ENCODE measurements around the gene ARHGEF28.

Gene ARHGEF28

GRCh38 chr5:73825736-73826135, 199.7 kb downstream of the ARHGEF28 start:
- TF ChIP-seq CTCF (IDR thresholded peaks at IDR 0.05; ENCODE audit: insufficient read depth, low read length, poor library complexity, severe bottlenecking) = no peak
- H3K36me3 ChIP-seq (ENCODE audit: control insufficient read depth, insufficient read depth, low read length) = no peaks in the 10 kb centered on the region
- no peaks in the 10 kb centered on the region; the same call in 1 of the 2 replicates for H3K27me3 ChIP-seq (replicated peaks; ENCODE audit: control insufficient read depth, insufficient read depth, low read length)
- no peak overlapping the region for H3K4me3 ChIP-seq (replicated peaks; ENCODE audit: low read depth, low read length)
- DNase-seq (ENCODE audit: extremely low read depth, insufficient read length) = no peak

DNA sequence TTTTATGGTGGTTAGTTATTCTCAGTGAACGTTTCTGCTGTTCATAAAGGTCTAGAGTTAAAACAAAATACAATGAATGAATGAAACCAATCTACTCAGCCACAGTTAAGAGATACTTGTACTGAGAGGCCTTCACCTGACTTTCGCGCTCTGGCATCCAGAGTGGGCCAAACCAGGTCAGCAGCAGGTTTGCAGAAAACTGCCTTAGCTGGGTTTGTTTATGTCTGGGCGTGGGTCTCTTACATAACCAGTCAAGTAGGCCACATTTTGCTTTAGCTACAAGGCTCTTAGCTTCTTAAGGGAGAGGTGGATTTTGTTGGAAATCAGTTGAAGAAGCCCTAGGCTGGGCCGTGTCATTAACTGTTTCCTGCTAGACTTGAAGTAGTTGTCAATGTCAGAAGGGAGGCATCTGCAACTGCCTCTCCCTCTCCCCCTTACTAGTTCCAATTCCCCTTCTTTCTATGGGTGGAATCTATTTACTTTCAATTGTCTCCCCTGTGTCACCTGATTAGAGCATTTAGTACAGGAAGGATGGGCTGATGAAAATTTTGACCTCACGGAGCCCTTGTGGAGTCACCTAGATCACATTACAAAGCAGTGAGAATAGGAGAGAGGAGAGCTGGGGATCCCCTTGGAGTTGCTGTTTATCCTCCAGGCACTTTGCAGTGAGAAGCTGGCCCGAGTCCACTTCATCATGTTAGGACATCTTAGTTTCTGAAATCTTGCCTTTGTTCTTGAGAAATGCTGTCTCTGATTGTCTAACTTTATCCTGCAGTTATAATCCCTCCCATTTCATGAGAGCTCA, 200.5 kb downstream of the ARHGEF28 start:
- Histone ChIP-seq H3K27me3 (replicated peaks; ENCODE audit: control insufficient read depth, insufficient read depth, low read length) (no peaks in the 10 kb centered on the region; the same call in 1 of the 2 replicates), H3K4me3 (replicated peaks; ENCODE audit: low read depth, low read length) (no peak overlapping the region), H3K36me3 (ENCODE audit: control insufficient read depth, insufficient read depth, low read length) (no peaks in the 10 kb centered on the region)
- no peak for TF ChIP-seq CTCF (IDR thresholded peaks at IDR 0.05; ENCODE audit: insufficient read depth, low read length, poor library complexity, severe bottlenecking)
- DNase-seq (ENCODE audit: extremely low read depth, insufficient read length) = no peak

GRCh38 chr5:73827106-73827450, 201.1 kb downstream of the ARHGEF28 start:
- no peak for TF ChIP-seq CTCF (IDR thresholded peaks at IDR 0.05; ENCODE audit: insufficient read depth, low read length, poor library complexity, severe bottlenecking)
- no peak overlapping the region for H3K4me3 ChIP-seq (replicated peaks; ENCODE audit: low read depth, low read length)
- no peaks in the 10 kb centered on the region for H3K36me3 ChIP-seq (ENCODE audit: control insufficient read depth, insufficient read depth, low read length)
- H3K27me3 ChIP-seq (replicated peaks; ENCODE audit: control insufficient read depth, insufficient read depth, low read length) = no peaks in the 10 kb centered on the region; the same call in 1 of the 2 replicates
- no peak for DNase-seq (ENCODE audit: extremely low read depth, insufficient read length)

DNA sequence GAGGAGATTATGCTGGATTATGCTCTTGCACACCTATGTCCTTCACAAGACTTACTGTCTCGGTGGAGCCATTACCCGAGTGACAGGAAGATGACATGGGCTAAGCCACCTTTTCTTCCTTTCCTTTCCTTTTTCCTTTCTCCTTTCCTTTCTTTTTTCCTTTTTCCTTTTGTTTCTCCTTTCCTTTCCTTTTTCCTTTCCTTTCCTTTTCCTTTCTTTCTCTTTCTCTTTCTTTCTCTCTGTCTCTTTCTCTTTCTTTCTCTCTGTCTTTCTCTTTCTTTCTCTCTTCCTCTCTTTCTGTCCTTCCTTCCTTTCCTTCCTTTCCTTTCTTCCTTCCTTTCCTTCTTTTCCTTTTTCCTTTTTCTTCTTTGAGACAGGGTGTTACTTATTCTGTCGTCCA, 202.5 kb downstream of the ARHGEF28 start:
- no peaks in the 10 kb centered on the region; the same call in 1 of the 2 replicates for H3K27me3 ChIP-seq (replicated peaks; ENCODE audit: control insufficient read depth, insufficient read depth, low read length)
- TF ChIP-seq CTCF (IDR thresholded peaks at IDR 0.05; ENCODE audit: insufficient read depth, low read length, poor library complexity, severe bottlenecking) = no peak
- H3K36me3 ChIP-seq (ENCODE audit: control insufficient read depth, insufficient read depth, low read length) = no peaks in the 10 kb centered on the region
- DNase-seq (ENCODE audit: extremely low read depth, insufficient read length) = no peak
- no peak overlapping the region for H3K4me3 ChIP-seq (replicated peaks; ENCODE audit: low read depth, low read length)

GRCh38 chr5:73830646-73831045, 204.7 kb downstream of the ARHGEF28 start:
- H3K27me3 ChIP-seq (replicated peaks; ENCODE audit: control insufficient read depth, insufficient read depth, low read length) = no peaks in the 10 kb centered on the region
- H3K36me3 ChIP-seq (ENCODE audit: control insufficient read depth, insufficient read depth, low read length) = no peaks in the 10 kb centered on the region
- TF ChIP-seq CTCF (IDR thresholded peaks at IDR 0.05; ENCODE audit: insufficient read depth, low read length, poor library complexity, severe bottlenecking) = no peak
- H3K4me3 ChIP-seq (replicated peaks; ENCODE audit: low read depth, low read length) = no peak overlapping the region
- no peak for DNase-seq (ENCODE audit: extremely low read depth, insufficient read length)

Measured in GM06990 (cell line).